ENCODE results near the gene S1PR2. TPM values are rescaled to one million over a fixed set of nuclear protein-coding genes. Genes with fewer than 3 reads are reported as not detected.

S1PR2 gene
- total RNA-seq, 4 donors from 2014 or later: 0.56 to 2.2 (median 1.1) TPM

DNA sequence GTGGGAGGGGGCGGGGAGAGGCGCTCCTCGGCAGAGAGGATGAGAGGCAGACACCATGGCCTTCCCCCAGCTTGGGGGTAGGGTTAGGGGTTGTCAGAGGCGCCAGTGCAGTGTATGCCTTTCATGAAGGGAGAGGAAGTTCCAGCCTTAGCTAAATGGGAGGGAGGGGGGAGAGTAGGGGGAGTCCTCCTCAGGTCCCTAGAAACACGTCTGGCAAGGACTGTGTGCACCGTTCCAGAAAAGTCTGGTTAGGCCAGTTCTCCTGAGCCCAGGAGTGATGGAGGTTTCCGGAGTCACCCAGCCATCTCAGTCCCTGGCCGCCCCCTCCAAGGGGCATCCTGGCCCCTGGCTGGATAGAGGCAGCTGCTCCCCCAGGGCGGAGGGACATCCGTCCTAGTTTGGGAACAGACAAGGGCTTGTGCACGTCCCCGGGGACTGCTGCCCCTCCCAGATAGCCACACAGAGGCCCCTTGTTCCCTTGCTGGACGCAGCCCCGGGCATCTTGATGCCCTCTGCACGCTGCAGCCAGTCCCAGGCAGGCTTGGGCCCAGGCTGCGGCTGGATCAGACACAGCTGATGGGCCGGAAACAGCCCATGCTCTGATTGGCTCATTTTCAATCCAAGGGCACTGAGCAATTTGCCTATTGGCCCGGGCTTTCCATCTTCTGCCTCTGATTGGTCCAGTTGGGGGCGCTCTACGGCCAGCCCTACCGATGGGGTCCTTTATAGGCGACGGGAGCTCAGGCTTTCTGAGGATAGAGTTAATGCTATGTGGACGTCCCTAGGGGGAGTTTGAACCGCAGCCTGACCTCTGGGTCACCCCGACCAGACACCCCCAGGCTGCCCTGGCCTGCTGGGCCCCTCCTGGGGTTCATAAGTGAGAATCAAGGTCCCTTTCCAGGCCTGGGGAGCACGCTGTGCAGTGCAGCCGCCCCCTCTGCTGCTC, 3.8 kb downstream of the S1PR2 start:
- Histone ChIP-seq H3K4me3 (no peak overlapping the region), H3K27ac (peak overlapping the region; percentile 54 to 64 (median 60)), H3K9me3 (no peaks in the 10 kb centered on the region), H3K27me3 (peaks cover 8 to 25% (median 19%) of the 10 kb centered on the region in 3 donors), H3K36me3 (no peaks in the 10 kb centered on the region), H3K4me1 (peaks cover 3 to 13% of the 10 kb centered on the region in 2 donors)
- intact Hi-C loops (cut with DNase I; ENCODE audit: low total_unique reads) (loop anchor here (5.0 kb wide), 1 partner anchor 35 kb away; the partner anchor contains the start of gene DNMT1), in situ Hi-C loops (cut with MboI; ENCODE audit: low sequenced_read_pairs in 4 of 4) (loop anchor here in 2 of 4 donors (25.0 kb wide), 1 partner anchor 290 kb away; the partner anchor contains the start of gene OLFM2 (in 2 of the 2))
- ATAC-seq: peak in 1 of 2 donors; percentile 29
- DNase-seq: peak in 1 of 2 donors; percentile 49
- TF ChIP-seq, protein P1, sequence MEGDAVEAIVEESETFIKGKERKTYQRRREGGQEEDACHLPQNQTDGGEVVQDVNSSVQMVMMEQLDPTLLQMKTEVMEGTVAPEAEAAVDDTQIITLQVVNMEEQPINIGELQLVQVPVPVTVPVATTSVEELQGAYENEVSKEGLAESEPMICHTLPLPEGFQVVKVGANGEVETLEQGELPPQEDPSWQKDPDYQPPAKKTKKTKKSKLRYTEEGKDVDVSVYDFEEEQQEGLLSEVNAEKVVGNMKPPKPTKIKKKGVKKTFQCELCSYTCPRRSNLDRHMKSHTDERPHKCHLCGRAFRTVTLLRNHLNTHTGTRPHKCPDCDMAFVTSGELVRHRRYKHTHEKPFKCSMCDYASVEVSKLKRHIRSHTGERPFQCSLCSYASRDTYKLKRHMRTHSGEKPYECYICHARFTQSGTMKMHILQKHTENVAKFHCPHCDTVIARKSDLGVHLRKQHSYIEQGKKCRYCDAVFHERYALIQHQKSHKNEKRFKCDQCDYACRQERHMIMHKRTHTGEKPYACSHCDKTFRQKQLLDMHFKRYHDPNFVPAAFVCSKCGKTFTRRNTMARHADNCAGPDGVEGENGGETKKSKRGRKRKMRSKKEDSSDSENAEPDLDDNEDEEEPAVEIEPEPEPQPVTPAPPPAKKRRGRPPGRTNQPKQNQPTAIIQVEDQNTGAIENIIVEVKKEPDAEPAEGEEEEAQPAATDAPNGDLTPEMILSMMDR (IDR thresholded peaks at IDR 0.05 in 4 of 5, conservative IDR thresholded peaks at IDR 0.05 in 1 of 5): no peak
- no peak for TF ChIP-seq POLR2A (IDR thresholded peaks at IDR 0.05)

DNA sequence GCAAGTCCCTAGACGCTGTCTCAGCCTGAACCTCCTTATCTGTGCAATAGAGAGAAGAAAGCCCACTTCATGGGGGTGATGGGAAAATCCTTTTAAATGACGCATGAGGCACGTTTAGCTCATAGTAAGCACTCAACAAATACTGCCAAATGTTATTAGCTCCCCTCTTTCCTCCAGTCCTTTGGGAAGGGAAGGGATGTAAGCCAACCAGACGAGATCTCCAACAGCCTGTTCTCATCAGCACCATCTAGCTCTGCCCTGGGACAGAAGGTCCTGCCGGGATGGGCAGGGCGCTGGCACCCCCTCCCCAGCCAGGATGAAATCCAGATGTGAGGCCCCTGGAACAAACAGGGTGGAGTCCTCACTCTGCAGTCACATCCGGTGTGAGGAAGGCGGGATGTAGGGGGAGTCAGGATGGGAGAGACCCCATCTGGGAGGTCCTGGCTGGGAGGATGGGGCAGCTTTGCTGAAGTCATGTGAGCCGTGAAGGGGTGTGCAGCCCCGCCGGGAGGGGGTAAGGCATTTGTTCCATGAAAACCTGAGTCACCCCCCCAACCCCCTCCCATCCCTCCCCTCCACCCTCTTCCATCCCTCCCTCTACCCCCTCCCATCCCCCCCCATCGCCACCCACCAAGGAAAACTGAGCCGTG, 4.6 kb downstream of the S1PR2 start:
- ATAC-seq (peak; percentile 60 to 70), DNase-seq (peak; percentile 54 to 70)
- H3K9me3 ChIP-seq: no peaks in the 10 kb centered on the region
- peaks cover 3 to 13% of the 10 kb centered on the region in 2 donors for H3K4me1 ChIP-seq
- TF ChIP-seq, protein P1 (IDR thresholded peaks at IDR 0.05 in 4 of 5, conservative IDR thresholded peaks at IDR 0.05 in 1 of 5): no peak
- TF ChIP-seq POLR2A (IDR thresholded peaks at IDR 0.05): no peak
- no peak overlapping the region for H3K4me3 ChIP-seq
- peak overlapping the region; percentile 54 to 64 (median 60) for H3K27ac ChIP-seq
- peaks cover 8 to 25% (median 19%) of the 10 kb centered on the region in 3 donors for H3K27me3 ChIP-seq
- H3K36me3 ChIP-seq: no peaks in the 10 kb centered on the region
- intact Hi-C loops (cut with DNase I; ENCODE audit: low total_unique reads): loop anchor here (5.0 kb wide), 1 partner anchor 34 kb away; the partner anchor contains the start of gene DNMT1
- in situ Hi-C loops (cut with MboI; ENCODE audit: low sequenced_read_pairs in 4 of 4): loop anchor here in 2 of 4 donors (25.0 kb wide), 1 partner anchor 289 kb away; the partner anchor contains the start of gene OLFM2 (in 2 of the 2)

DNA sequence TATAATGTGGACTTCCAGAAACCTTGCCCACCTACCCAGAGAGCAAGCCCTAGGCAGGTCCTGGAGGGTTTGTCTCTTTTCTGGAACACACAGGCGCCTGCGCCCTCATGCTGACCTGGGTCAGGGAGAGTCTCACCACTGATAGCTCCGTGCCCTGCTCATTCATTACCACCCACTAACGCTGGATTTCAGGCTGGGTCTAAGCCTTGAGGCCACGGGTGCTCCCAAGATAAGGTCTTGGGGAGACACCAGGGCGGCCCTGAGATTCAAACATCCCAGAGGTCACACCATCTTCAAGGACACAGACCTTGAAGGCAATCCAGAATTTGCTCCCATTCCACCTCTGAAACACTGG, 5.1 kb downstream of the S1PR2 start:
- DNase-seq (no peak), ATAC-seq (no peak)
- no peak for TF ChIP-seq POLR2A (IDR thresholded peaks at IDR 0.05)
- TF ChIP-seq, protein P1 (IDR thresholded peaks at IDR 0.05 in 4 of 5, conservative IDR thresholded peaks at IDR 0.05 in 1 of 5): no peak
- Histone ChIP-seq H3K4me1 (peaks cover 3 to 13% of the 10 kb centered on the region in 2 donors), H3K36me3 (no peaks in the 10 kb centered on the region), H3K4me3 (no peak overlapping the region), H3K27ac (peak overlapping the region; percentile 54 to 64 (median 60)), H3K9me3 (no peaks in the 10 kb centered on the region), H3K27me3 (peaks cover 5 to 21% (median 15%) of the 10 kb centered on the region in 3 donors)
- intact Hi-C loops (cut with DNase I; ENCODE audit: low total_unique reads) (loop anchor here (5.0 kb wide), 1 partner anchor 34 kb away; the partner anchor contains the start of gene DNMT1), in situ Hi-C loops (cut with MboI; ENCODE audit: low sequenced_read_pairs in 4 of 4) (loop anchor here in 2 of 4 donors (25.0 kb wide), 1 partner anchor 289 kb away; the partner anchor contains the start of gene OLFM2 (in 2 of the 2))

DNA sequence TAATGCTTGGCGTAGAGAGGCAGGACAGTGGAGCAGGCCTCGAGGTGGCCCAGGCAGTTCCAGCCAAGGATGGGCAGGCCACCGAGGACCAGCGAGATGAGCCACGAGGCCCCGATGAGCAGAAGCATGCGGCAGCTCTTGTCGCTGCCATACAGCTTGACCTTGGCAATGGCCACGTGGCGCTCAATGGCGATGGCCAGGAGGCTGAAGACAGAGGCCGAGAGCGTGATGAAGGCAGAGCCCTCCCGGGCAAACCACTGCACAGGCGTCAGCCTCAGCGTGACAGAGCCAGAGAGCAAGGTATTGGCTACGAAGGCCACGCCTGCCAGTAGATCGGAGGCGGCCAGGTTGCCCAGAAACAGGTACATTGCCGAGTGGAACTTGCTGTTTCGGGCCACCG, 6.8 kb downstream of the S1PR2 start:
- Histone ChIP-seq H3K27me3 (peaks cover 0 to 6% (median 0%) of the 10 kb centered on the region in 3 donors), H3K27ac (no peak overlapping the region), H3K4me1 (no peaks in the 10 kb centered on the region), H3K36me3 (no peaks in the 10 kb centered on the region), H3K9me3 (no peaks in the 10 kb centered on the region), H3K4me3 (no peak overlapping the region)
- in situ Hi-C loops (cut with MboI; ENCODE audit: low sequenced_read_pairs in 4 of 4): no loop called here
- intact Hi-C loops (cut with DNase I; ENCODE audit: low total_unique reads): no loop called here
- ATAC-seq (no peak), DNase-seq (no peak)
- TF ChIP-seq, protein P1 (IDR thresholded peaks at IDR 0.05 in 4 of 5, conservative IDR thresholded peaks at IDR 0.05 in 1 of 5): no peak
- no peak for TF ChIP-seq POLR2A (IDR thresholded peaks at IDR 0.05)
